GM12878 (cell line): ENCODE results near the gene UBE3B.

Experiments
- EZH2 ChIP-seq: IDR thresholded peaks from 2 replicates; pipeline ENCODE4 v1.6.1; 2012; ENCODE audit warnings: low read depth, mild to moderate bottlenecking, control low read depth, inconsistent platforms, low read length, borderline replicate concordance; ENCODE audit not compliant: control insufficient read depth
- FOS ChIP-seq: IDR thresholded peaks from 3 replicates; pipeline ENCODE4 v1.6.1; 2011; ENCODE audit warnings: borderline replicate concordance; ENCODE audit not compliant: insufficient read length; ENCODE audit errors: extremely low read depth
- KDM1A ChIP-seq: fragments of 200-600 bp; sonication (generic); IDR thresholded peaks from 2 replicates; pipeline ENCODE4 v1.6.1; 2016; ENCODE audit warnings: borderline replicate concordance
- MYC ChIP-seq: IDR thresholded peaks from 2 replicates; pipeline ENCODE4 v1.6.1; 2011; ENCODE audit warnings: mild to moderate bottlenecking, low read length, moderate library complexity, inconsistent platforms; ENCODE audit not compliant: insufficient read depth, insufficient replicate concordance, insufficient read length, severe bottlenecking
- NR2C2 ChIP-seq: IDR thresholded peaks from 2 replicates; pipeline ENCODE4 v1.6.1; 2011; ENCODE audit warnings: borderline replicate concordance, low read depth; ENCODE audit not compliant: control insufficient read depth, insufficient read length
- SUZ12 ChIP-seq: fragments of 200-600 bp; sonication (generic); IDR thresholded peaks from one replicate; pipeline ENCODE4 v1.6.1; 2018; ENCODE audit warnings: antibody characterized with exemption, mild to moderate bottlenecking; ENCODE audit not compliant: unreplicated experiment
- TF ChIP-seq, protein P1 (sequence below), 3 experiments: IDR thresholded peaks in 2 of 3; conservative IDR thresholded peaks in 1 of 3; 2 replicates each; pipeline ENCODE4 v1.5.1; 2011; ENCODE audit warnings: low read depth in 3 of 3, low read length in 3 of 3, mild to moderate bottlenecking in 3 of 3, control low read depth in 2 of 3, moderate library complexity in 2 of 3, inconsistent platforms in 1 of 3, mixed read lengths in 1 of 3; ENCODE audit not compliant: control insufficient read depth in 2 of 3, insufficient read depth in 1 of 3; ENCODE audit errors: extremely low read depth in 1 of 3

DNA sequence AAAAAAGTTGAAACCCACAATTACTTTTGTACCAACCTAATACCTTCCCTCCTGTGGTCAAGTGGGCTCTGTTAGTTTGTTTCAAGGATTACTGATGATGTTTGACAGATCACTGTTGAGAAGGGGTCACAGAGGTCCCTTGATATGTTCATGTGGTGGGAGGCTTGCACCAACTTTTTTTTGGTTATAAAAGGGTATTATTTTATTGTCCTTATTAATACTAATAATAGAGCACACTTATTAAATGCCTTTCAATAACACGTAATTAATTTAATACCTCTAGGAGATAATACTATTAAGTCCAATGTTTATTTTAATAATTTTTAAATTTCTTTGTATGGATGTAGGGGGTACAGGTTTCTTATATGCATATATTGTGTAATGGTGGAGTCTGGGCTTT, 4.4 kb downstream of the UBE3B start:
- TF ChIP-seq EZH2 (no peak), MYC (no peak), KDM1A (no peak), NR2C2 (no peak), SUZ12 (no peak), FOS (no peak)
- TF ChIP-seq, protein P1, sequence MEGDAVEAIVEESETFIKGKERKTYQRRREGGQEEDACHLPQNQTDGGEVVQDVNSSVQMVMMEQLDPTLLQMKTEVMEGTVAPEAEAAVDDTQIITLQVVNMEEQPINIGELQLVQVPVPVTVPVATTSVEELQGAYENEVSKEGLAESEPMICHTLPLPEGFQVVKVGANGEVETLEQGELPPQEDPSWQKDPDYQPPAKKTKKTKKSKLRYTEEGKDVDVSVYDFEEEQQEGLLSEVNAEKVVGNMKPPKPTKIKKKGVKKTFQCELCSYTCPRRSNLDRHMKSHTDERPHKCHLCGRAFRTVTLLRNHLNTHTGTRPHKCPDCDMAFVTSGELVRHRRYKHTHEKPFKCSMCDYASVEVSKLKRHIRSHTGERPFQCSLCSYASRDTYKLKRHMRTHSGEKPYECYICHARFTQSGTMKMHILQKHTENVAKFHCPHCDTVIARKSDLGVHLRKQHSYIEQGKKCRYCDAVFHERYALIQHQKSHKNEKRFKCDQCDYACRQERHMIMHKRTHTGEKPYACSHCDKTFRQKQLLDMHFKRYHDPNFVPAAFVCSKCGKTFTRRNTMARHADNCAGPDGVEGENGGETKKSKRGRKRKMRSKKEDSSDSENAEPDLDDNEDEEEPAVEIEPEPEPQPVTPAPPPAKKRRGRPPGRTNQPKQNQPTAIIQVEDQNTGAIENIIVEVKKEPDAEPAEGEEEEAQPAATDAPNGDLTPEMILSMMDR (IDR thresholded peaks at IDR 0.05 in 2 of 3, conservative IDR thresholded peaks at IDR 0.05 in 1 of 3; ENCODE audit: control insufficient read depth in 2 of 3, extremely low read depth in 1 of 3, insufficient read depth in 1 of 3, low read depth in 3 of 3, low read length in 3 of 3) = no peak
